ENCODE data around the gene PRICKLE2.

PRICKLE2 gene

DNA sequence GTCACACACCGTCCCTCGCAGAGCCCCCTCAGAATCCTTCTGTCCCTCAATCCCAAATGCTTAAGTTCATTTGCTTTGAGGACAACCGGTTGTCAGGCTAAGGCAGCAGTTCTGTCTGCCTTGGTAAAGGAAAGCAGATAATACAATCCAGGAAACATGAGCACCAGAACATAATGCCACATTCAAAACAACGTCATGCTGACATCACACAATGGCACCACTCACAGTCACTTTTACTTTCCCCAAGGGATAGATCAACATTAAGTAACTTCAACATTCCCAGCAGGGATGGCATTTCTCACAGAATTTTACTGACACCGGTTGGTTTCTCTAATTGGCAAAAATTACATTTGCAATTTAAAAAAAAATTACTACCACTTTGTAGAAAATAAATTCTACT lies 127.3 kb downstream of the PRICKLE2 start:
- H4K20me1 ChIP-seq (ENCODE audit: insufficient read depth, low read length): no peaks in the 10 kb centered on the region
- H3K9me2 ChIP-seq (ENCODE audit: low read depth, low read length): no peaks in the 10 kb centered on the region
- no peak overlapping the region for H3K4me2 ChIP-seq (ENCODE audit: low read length)
- no peaks in the 10 kb centered on the region; the same call in 1 of the 2 replicates for H3K27me3 ChIP-seq (ENCODE audit: insufficient read depth, low read length)
- no peak for TF ChIP-seq CTCF (IDR thresholded peaks at IDR 0.05; ENCODE audit: low read length)
- no peak for TF ChIP-seq EZH2 (IDR thresholded peaks at IDR 0.05; ENCODE audit: borderline replicate concordance, low read length)
- H3K4me1 ChIP-seq (ENCODE audit: insufficient read depth, low read length, severe bottlenecking): no peaks in the 10 kb centered on the region
- no peak overlapping the region for H3K27ac ChIP-seq (ENCODE audit: low read depth, low read length, poor library complexity, severe bottlenecking)
- no peaks in the 10 kb centered on the region for H3K9me3 ChIP-seq (ENCODE audit: low read length)
- no peak overlapping the region for H2AFZ ChIP-seq (ENCODE audit: low read length)
- no peaks in the 10 kb centered on the region for H3K36me3 ChIP-seq (ENCODE audit: insufficient read depth, low read length)
- no peaks in the 10 kb centered on the region for H3F3A ChIP-seq (ENCODE audit: insufficient read depth, low read length)
- H3K79me2 ChIP-seq (ENCODE audit: insufficient read depth, low read length): no peaks in the 10 kb centered on the region
- no peak overlapping the region for H3K9ac ChIP-seq (ENCODE audit: low read length)
- no peak overlapping the region for H3K4me3 ChIP-seq (ENCODE audit: low read depth, low read length, poor library complexity, severe bottlenecking)

DNA sequence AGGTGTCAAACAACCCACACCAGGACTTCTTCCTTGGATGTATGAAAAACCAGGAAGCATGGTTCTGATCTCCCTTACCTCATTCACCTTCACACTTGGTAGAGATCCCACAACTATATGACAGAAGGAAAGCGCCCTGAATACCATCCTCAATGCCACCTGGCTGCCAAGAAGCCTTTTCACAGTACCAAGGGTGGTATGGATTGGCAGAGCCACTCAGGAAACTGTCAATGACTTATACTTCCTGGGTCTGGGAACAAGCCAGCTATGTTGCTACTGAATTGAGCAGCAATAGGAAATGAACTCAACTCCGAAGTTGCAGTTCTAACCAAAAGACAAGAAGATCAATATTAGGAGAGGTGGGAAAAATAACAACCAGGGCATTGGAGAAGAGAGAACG lies 129.5 kb downstream of the PRICKLE2 start:
- H3K9me2 ChIP-seq (ENCODE audit: low read depth, low read length): no peaks in the 10 kb centered on the region
- no peaks in the 10 kb centered on the region for H3K36me3 ChIP-seq (ENCODE audit: insufficient read depth, low read length)
- no peak overlapping the region for H2AFZ ChIP-seq (ENCODE audit: low read length)
- no peak overlapping the region for H3K9ac ChIP-seq (ENCODE audit: low read length)
- H3K4me1 ChIP-seq (ENCODE audit: insufficient read depth, low read length, severe bottlenecking): no peaks in the 10 kb centered on the region
- no peaks in the 10 kb centered on the region for H3K9me3 ChIP-seq (ENCODE audit: low read length)
- no peaks in the 10 kb centered on the region for H3K79me2 ChIP-seq (ENCODE audit: insufficient read depth, low read length)
- no peak overlapping the region for H3K4me2 ChIP-seq (ENCODE audit: low read length)
- no peaks in the 10 kb centered on the region for H4K20me1 ChIP-seq (ENCODE audit: insufficient read depth, low read length)
- TF ChIP-seq EZH2 (IDR thresholded peaks at IDR 0.05; ENCODE audit: borderline replicate concordance, low read length): no peak
- TF ChIP-seq CTCF (IDR thresholded peaks at IDR 0.05; ENCODE audit: low read length): no peak
- H3K4me3 ChIP-seq (ENCODE audit: low read depth, low read length, poor library complexity, severe bottlenecking): no peak overlapping the region
- H3F3A ChIP-seq (ENCODE audit: insufficient read depth, low read length): no peaks in the 10 kb centered on the region
- no peak overlapping the region for H3K27ac ChIP-seq (ENCODE audit: low read depth, low read length, poor library complexity, severe bottlenecking)
- no peaks in the 10 kb centered on the region; the same call in 1 of the 2 replicates for H3K27me3 ChIP-seq (ENCODE audit: insufficient read depth, low read length)

GRCh38 chr3:64094713-64095079 lies 130.6 kb downstream of the PRICKLE2 start:
- no peak for TF ChIP-seq CTCF (IDR thresholded peaks at IDR 0.05; ENCODE audit: low read length)
- TF ChIP-seq EZH2 (IDR thresholded peaks at IDR 0.05; ENCODE audit: borderline replicate concordance, low read length): no peak
- Histone ChIP-seq H3K4me1 (ENCODE audit: insufficient read depth, low read length, severe bottlenecking) (no peaks in the 10 kb centered on the region), H3K9ac (ENCODE audit: low read length) (no peak overlapping the region), H3F3A (ENCODE audit: insufficient read depth, low read length) (no peaks in the 10 kb centered on the region), H3K9me2 (ENCODE audit: low read depth, low read length) (no peaks in the 10 kb centered on the region), H3K4me3 (ENCODE audit: low read depth, low read length, poor library complexity, severe bottlenecking) (no peak overlapping the region), H4K20me1 (ENCODE audit: insufficient read depth, low read length) (no peaks in the 10 kb centered on the region), H3K27ac (ENCODE audit: low read depth, low read length, poor library complexity, severe bottlenecking) (no peak overlapping the region), H3K79me2 (ENCODE audit: insufficient read depth, low read length) (no peaks in the 10 kb centered on the region), H3K27me3 (ENCODE audit: insufficient read depth, low read length) (no peaks in the 10 kb centered on the region; the same call in 1 of the 2 replicates), H2AFZ (ENCODE audit: low read length) (no peak overlapping the region), H3K36me3 (ENCODE audit: insufficient read depth, low read length) (no peaks in the 10 kb centered on the region), H3K4me2 (ENCODE audit: low read length) (no peak overlapping the region), H3K9me3 (ENCODE audit: low read length) (no peaks in the 10 kb centered on the region)
